Measurements from ENCODE around the gene THADA.
"Not testable (repeated sequence)": the region's sequence is repeated elsewhere in the genome, so short reads cannot be mapped to it uniquely, and the experiment has no call there.

Gene THADA

GRCh38 chr2:43406651-43407279 lies 189.1 kb downstream of the THADA start:
- ATAC-seq (replicated peaks): no peak
- H3K4me1 Mint-ChIP-seq (ENCODE audit: low read depth in 2 of 2): peaks cover 0 to 3% of the 10 kb centered on the region in 2 donors
- no peak overlapping the region for H3K27ac Mint-ChIP-seq
- no peaks in the 10 kb centered on the region for H3K9me3 Mint-ChIP-seq
- peaks cover 6% of the 10 kb centered on the region for H3K36me3 Mint-ChIP-seq (ENCODE audit: insufficient read depth)
- H3K27me3 Mint-ChIP-seq: no peaks in the 10 kb centered on the region
- no peak overlapping the region for H3K4me3 Mint-ChIP-seq
- DNase-seq: no peak

DNA sequence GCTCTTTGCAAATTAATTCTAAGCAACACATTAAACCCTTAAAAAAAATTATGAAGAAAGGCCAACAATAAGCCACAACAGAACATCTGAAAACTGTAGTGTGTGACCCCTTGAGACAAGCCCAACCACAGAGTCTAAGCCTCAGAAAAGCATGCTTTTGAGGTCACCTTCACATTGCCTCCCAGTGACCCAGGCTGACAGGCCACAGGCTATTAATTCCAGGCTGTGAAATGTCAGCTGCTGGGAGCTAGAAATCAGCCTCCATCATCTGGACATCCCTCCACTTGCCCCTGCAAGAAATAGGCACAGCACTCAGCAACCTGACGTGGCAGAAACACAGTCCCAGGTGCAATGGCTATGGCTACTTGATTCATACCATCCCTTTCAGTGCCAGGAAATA lies 190.0 kb downstream of the THADA start:
- Mint-ChIP-seq H3K4me3 (no peak overlapping the region), H3K9me3 (no peaks in the 10 kb centered on the region), H3K4me1 (ENCODE audit: low read depth in 2 of 2) (peaks cover 0 to 3% of the 10 kb centered on the region in 2 donors), H3K27me3 (no peaks in the 10 kb centered on the region), H3K36me3 (ENCODE audit: insufficient read depth) (peaks cover 6% of the 10 kb centered on the region), H3K27ac (no peak overlapping the region)
- DNase-seq: no peak
- no peak for ATAC-seq (replicated peaks)

DNA sequence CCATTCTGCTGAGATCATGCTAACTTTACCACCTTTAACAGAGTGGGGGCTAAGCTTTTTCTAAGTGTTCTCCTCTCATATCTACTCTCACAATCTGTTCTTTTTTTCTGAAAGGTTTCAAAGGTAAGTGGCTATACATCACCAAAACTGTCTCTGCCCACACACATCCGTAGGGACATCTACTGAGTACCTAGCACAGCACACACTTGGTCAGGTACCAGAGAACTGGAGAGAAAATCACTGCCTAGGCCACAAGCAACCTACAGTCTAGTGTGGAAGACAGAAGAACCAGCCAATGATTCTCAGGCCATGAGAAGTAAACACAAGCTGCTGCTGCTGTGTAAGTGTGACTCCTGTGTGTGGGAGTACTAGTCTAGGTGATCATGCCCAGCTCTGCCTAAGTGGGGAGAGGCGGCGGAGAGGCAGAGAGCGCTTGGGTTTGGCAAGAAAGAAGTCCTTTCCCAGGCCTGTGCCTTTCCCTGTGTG lies 193.3 kb downstream of the THADA start:
- H3K36me3 Mint-ChIP-seq (ENCODE audit: insufficient read depth): peaks cover 8% of the 10 kb centered on the region
- ATAC-seq (replicated peaks): no peak
- no peak overlapping the region for H3K27ac Mint-ChIP-seq

DNA sequence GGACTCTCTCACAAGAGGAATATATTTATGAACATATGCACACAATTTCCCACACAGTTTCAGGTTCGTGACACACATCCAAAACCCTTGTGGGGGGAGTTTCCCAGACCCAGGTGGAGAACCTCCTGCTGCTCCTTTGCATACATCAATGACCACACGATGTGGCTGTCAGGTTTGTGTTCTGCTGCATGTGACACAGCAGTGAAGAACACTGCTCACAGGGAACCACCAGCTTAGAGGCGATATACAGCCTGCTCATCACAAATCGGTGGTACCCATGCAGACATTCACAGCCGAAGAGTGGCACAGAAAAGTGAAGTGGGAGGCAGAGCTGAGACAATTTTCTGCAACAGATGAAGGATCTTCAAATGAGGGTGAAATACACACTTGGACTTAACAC lies 193.8 kb downstream of the THADA start:
- H3K9me3 Mint-ChIP-seq: no peaks in the 10 kb centered on the region
- no peak for DNase-seq
- no peak overlapping the region for H3K27ac Mint-ChIP-seq
- no peak overlapping the region for H3K4me3 Mint-ChIP-seq
- no peak for ATAC-seq (replicated peaks)
- H3K36me3 Mint-ChIP-seq (ENCODE audit: insufficient read depth): peaks cover 10% of the 10 kb centered on the region
- peaks cover 0 to 3% of the 10 kb centered on the region in 2 donors for H3K4me1 Mint-ChIP-seq (ENCODE audit: low read depth in 2 of 2)
- no peaks in the 10 kb centered on the region for H3K27me3 Mint-ChIP-seq

More for the DNA sequence above, 193.3 kb downstream of the THADA start:
- no peak overlapping the region for H3K4me3 Mint-ChIP-seq
- no peak for DNase-seq
- H3K27me3 Mint-ChIP-seq: no peaks in the 10 kb centered on the region
- H3K4me1 Mint-ChIP-seq (ENCODE audit: low read depth in 2 of 2): peaks cover 0 to 3% of the 10 kb centered on the region in 2 donors
- no peaks in the 10 kb centered on the region for H3K9me3 Mint-ChIP-seq

DNA sequence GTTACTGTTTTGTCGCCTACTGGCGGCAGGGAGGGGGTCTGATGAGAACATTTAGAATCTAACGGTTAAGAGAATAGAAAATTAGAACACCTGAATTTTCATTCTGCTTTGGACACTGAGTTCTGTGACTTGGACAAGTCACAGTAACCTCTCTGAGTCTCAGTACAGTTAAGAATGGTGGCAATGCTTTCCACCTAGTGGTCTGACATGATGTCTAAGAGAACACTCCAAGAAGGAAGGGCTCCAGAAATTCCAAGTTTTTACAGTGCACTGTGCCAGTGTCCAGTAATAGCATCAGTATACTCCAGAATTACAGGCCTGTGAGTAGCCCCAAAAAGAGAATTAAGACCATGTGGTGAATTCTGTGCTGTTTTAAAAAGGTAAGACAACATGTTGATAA lies 195.3 kb downstream of the THADA start:
- Mint-ChIP-seq H3K4me1 (ENCODE audit: low read depth in 2 of 2) (peaks cover 0 to 3% of the 10 kb centered on the region in 2 donors), H3K27me3 (no peaks in the 10 kb centered on the region), H3K4me3 (no peak overlapping the region), H3K9me3 (no peaks in the 10 kb centered on the region), H3K27ac (peak overlapping the region in 1 of 2 donors; percentile 69), H3K36me3 (ENCODE audit: insufficient read depth) (peaks cover 10% of the 10 kb centered on the region)
- ATAC-seq (replicated peaks) (no peak), DNase-seq (no peak)

DNA sequence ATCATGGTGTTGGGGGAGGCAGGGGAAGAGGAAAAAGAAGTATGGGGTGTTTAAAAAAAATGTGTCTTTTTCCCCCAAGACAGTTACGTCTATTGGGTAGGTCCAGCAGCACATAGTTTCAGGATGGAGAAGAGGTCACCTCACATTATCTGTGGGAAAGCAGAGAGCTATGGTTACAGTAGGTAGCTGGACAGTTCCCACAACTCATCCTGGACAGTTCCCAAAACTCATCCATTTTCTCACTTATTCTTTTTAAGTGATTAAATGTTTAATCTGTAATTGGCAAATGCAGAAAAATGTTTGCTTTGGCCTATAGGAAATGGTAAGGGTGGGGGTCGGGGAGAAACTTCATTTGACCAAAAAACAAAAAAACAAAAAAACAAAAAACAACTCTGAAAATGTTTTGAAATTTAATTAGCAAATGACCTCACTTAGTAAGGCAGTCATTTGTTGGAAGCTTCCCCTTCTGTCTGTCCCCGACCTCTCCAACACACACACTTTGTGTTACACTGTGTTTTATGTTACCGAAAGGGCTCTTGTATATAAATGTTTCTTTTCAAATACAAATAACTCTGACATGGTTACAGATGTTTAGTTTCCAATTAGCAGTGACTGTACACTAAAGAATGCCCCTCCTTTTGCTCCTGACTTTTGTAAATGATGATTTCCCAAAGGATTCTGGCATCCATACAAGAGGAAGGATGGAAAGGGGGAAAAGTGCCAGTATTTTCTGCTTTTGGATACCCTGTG lies 196.1 kb downstream of the THADA start:
- H3K27me3 Mint-ChIP-seq: no peaks in the 10 kb centered on the region
- H3K27ac Mint-ChIP-seq: no peak overlapping the region
- no peak overlapping the region for H3K4me3 Mint-ChIP-seq
- peaks cover 6% of the 10 kb centered on the region for H3K36me3 Mint-ChIP-seq (ENCODE audit: insufficient read depth)
- H3K4me1 Mint-ChIP-seq (ENCODE audit: low read depth in 2 of 2): peaks cover 0 to 3% of the 10 kb centered on the region in 2 donors
- no peaks in the 10 kb centered on the region for H3K9me3 Mint-ChIP-seq
- DNase-seq (no peak), ATAC-seq (replicated peaks) (no peak)

- Mint-ChIP-seq H3K9me3 (no peaks in the 10 kb centered on the region), H3K27me3 (no peaks in the 10 kb centered on the region), H3K4me3 (no peak overlapping the region), H3K4me1 (ENCODE audit: low read depth in 2 of 2) (no peaks in the 10 kb centered on the region), H3K36me3 (ENCODE audit: insufficient read depth) (peaks cover 11% of the 10 kb centered on the region), H3K27ac (no peak overlapping the region)
- DNase-seq (no peak), ATAC-seq (replicated peaks) (no peak)
Observed at GRCh38 chr2:43399098-43399497, 196.7 kb downstream of the THADA start.

GRCh38 chr2:43397821-43398220 lies 198.0 kb downstream of the THADA start:
- Mint-ChIP-seq H3K4me1 (ENCODE audit: low read depth in 2 of 2) (no peaks in the 10 kb centered on the region), H3K27ac (no peak overlapping the region), H3K9me3 (no peaks in the 10 kb centered on the region), H3K27me3 (no peaks in the 10 kb centered on the region), H3K36me3 (ENCODE audit: insufficient read depth) (peaks cover 14% of the 10 kb centered on the region), H3K4me3 (no peak overlapping the region)
- no peak for DNase-seq
- ATAC-seq (replicated peaks): no peak

- Mint-ChIP-seq H3K9me3 (no peaks in the 10 kb centered on the region), H3K4me1 (ENCODE audit: low read depth in 2 of 2) (peaks cover under 1 to 2% of the 10 kb centered on the region in 2 donors), H3K36me3 (ENCODE audit: insufficient read depth) (peaks cover 14% of the 10 kb centered on the region), H3K27ac (no peak overlapping the region), H3K4me3 (no peak overlapping the region), H3K27me3 (no peaks in the 10 kb centered on the region)
- no peak for DNase-seq
- ATAC-seq (replicated peaks): no peak
Observed at GRCh38 chr2:43397411-43397810, 198.4 kb downstream of the THADA start.

DNA sequence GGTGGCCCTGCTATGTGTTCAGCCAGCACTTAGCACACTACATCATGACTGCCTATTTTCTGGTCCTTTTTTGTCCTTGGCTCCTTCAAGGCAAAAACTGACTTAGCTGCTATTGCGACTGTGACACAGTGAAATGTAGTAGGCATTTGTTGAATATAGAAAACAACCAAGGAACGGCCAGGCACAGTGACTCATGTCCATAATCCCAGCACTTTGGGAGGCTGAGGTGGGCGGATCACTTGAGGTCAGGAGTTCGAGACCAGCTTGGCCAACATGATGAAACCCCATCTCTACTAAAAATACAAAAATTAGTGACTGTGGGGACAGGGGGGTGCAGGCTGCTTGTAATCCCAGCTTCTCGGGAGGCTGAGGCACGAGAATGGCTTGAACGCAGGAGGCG lies 199.5 kb downstream of the THADA start:
- DNase-seq; H3K4me3 Mint-ChIP-seq; H3K9me3 Mint-ChIP-seq; ATAC-seq (replicated peaks); H3K4me1 Mint-ChIP-seq (ENCODE audit: low read depth in 2 of 2); H3K27me3 Mint-ChIP-seq; H3K27ac Mint-ChIP-seq: not testable (repeated sequence)
- H3K36me3 Mint-ChIP-seq (ENCODE audit: insufficient read depth): peaks cover 14% of the 10 kb centered on the region

GRCh38 chr2:43393918-43394317 lies 201.9 kb downstream of the THADA start:
- Mint-ChIP-seq H3K9me3 (no peaks in the 10 kb centered on the region), H3K27me3 (no peaks in the 10 kb centered on the region), H3K4me3 (no peak overlapping the region), H3K27ac (no peak overlapping the region), H3K36me3 (ENCODE audit: insufficient read depth) (peaks cover 14% of the 10 kb centered on the region), H3K4me1 (ENCODE audit: low read depth in 2 of 2) (peaks cover 7 to 12% of the 10 kb centered on the region in 2 donors)
- ATAC-seq (replicated peaks) (no peak), DNase-seq (no peak)

DNA sequence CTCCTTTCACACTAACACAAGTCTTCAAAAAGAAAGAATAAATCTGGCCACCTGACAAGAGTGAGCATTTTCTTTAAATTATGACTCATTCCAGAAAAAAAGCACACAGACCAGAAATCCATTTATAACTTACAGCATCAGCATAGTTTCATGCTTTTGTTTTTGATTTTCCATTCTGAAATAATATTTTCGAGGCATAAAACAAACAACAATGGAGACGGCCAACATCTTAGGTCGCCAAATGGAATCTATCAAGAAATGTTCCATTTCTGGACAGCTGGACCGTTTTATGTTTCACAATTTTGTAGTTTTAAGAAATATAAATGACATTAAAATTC lies 204.0 kb downstream of the THADA start:
- no peaks in the 10 kb centered on the region for H3K9me3 Mint-ChIP-seq
- H3K27me3 Mint-ChIP-seq: no peaks in the 10 kb centered on the region
- ATAC-seq (replicated peaks) (no peak), DNase-seq (no peak)
- H3K36me3 Mint-ChIP-seq (ENCODE audit: insufficient read depth): peaks cover 7% of the 10 kb centered on the region
- H3K4me1 Mint-ChIP-seq (ENCODE audit: low read depth in 2 of 2): peaks cover 16 to 33% of the 10 kb centered on the region in 2 donors
- no peak overlapping the region for H3K4me3 Mint-ChIP-seq
- no peak overlapping the region for H3K27ac Mint-ChIP-seq

- H3K27me3 Mint-ChIP-seq: no peaks in the 10 kb centered on the region
- H3K27ac Mint-ChIP-seq: no peak overlapping the region
- no peak overlapping the region for H3K4me3 Mint-ChIP-seq
- peaks cover 17 to 37% of the 10 kb centered on the region in 2 donors for H3K4me1 Mint-ChIP-seq (ENCODE audit: low read depth in 2 of 2)
- peaks cover 7% of the 10 kb centered on the region for H3K36me3 Mint-ChIP-seq (ENCODE audit: insufficient read depth)
- no peaks in the 10 kb centered on the region for H3K9me3 Mint-ChIP-seq
- DNase-seq (no peak), ATAC-seq (replicated peaks) (no peak)
Observed at GRCh38 chr2:43391201-43391877, 204.5 kb downstream of the THADA start.
